HEK293 (cell line): ENCODE results near the gene GZF1.

Experiments
- CTCF ChIA-PET: fragments of 350-600 bp; formaldehyde crosslinking; extraction: SDS; loops from one replicate; lab custom pipeline; 2021; ENCODE audit warnings: antibody characterized with exemption; lab: Yijun Ruan, JAX
- POLR2A ChIA-PET: fragments of 300-600 bp; formaldehyde crosslinking; extraction: SDS; loops from one replicate; lab custom pipeline; 2020; ENCODE audit warnings: antibody characterized with exemption, inconsistent platforms; lab: Yijun Ruan, JAX
- H3K27ac ChIP-seq: fragments of 200-500 bp; sonication (Bioruptor generic); 2 replicates; pipeline ENCODE4 v1.5.1; 2014; ENCODE audit warnings: low read depth, low read length, control low read depth, inconsistent platforms; ENCODE audit errors: extremely low read depth
- H3K36me3 ChIP-seq, 2 experiments: fragments of 200-500 bp in 1 of 2; sonication (Bioruptor generic) in 1 of 2; 1 replicate in 1 of 2; 2 replicates in 1 of 2; pipeline ENCODE4 v1.5.1; 2014 to 2017; ENCODE audit warnings: inconsistent platforms in 2 of 2, low read length in 2 of 2; ENCODE audit not compliant: control insufficient read depth in 2 of 2, insufficient read depth in 1 of 2
- H3K4me1 ChIP-seq: fragments of 200-500 bp; sonication (Bioruptor generic); 2 replicates; pipeline ENCODE4 v1.5.1; 2014; ENCODE audit warnings: mild to moderate bottlenecking, low read length, inconsistent platforms; ENCODE audit not compliant: control insufficient read depth, insufficient read depth
- H3K4me3 ChIP-seq: 2 replicates; pipeline ENCODE4 v1.5.1; 2011; ENCODE audit warnings: low read depth, mild to moderate bottlenecking, control low read depth, low read length, moderate library complexity
- H3K9me3 ChIP-seq: fragments of 200-500 bp; sonication (Bioruptor generic); 2 replicates; pipeline ENCODE4 v1.5.1; 2014; ENCODE audit warnings: low read depth, low read length, inconsistent platforms; ENCODE audit not compliant: control insufficient read depth, insufficient read depth
- FEZF1 ChIP-seq: fragments of 450-650 bp; formaldehyde crosslinking; IDR thresholded peaks from 2 replicates; pipeline ENCODE4 v1.5.1; 2016; ENCODE audit warnings: missing biosample characterization, missing genetic modification characterization
- GLIS2 ChIP-seq: fragments of 450-650 bp; formaldehyde crosslinking; IDR thresholded peaks from 2 replicates; pipeline ENCODE4 v1.5.1; 2016; ENCODE audit warnings: missing biosample characterization, missing genetic modification characterization
- KLF1 ChIP-seq: fragments of 450-650 bp; formaldehyde crosslinking; IDR thresholded peaks from 2 replicates; pipeline ENCODE4 v1.5.1; 2016; ENCODE audit warnings: missing biosample characterization, missing genetic modification characterization
- OSR2 ChIP-seq: fragments of 450-650 bp; formaldehyde crosslinking; IDR thresholded peaks from 2 replicates; pipeline ENCODE4 v1.5.1; 2016; ENCODE audit warnings: missing biosample characterization, missing genetic modification characterization
- PRDM1 ChIP-seq: fragments of 450-650 bp; formaldehyde crosslinking; IDR thresholded peaks from 2 replicates; pipeline ENCODE4; 2016; ENCODE audit warnings: missing biosample characterization, missing genetic modification characterization
- SP7 ChIP-seq: fragments of 450-650 bp; formaldehyde crosslinking; IDR thresholded peaks from 2 replicates; pipeline ENCODE4 v1.5.1; 2016; ENCODE audit warnings: missing biosample characterization, missing genetic modification characterization
- YY1 ChIP-seq: fragments of 450-650 bp; formaldehyde crosslinking; IDR thresholded peaks from 2 replicates; pipeline ENCODE4 v1.5.1; 2018; ENCODE audit warnings: missing biosample characterization, missing genetic modification characterization
- ZBTB8A ChIP-seq: fragments of 450-650 bp; formaldehyde crosslinking; IDR thresholded peaks from 2 replicates; pipeline ENCODE4 v1.5.1; 2016; ENCODE audit warnings: missing biosample characterization, missing genetic modification characterization
- ZFHX2 ChIP-seq: fragments of 450-650 bp; formaldehyde crosslinking; conservative IDR thresholded peaks from 2 replicates; pipeline ENCODE4 v1.5.1; 2016; ENCODE audit warnings: missing biosample characterization, missing genetic modification characterization
- ZNF10 ChIP-seq: fragments of 450-650 bp; formaldehyde crosslinking; IDR thresholded peaks from 2 replicates; pipeline ENCODE4 v1.5.1; 2017; ENCODE audit warnings: missing biosample characterization, missing genetic modification characterization
- ZNF121 ChIP-seq: fragments of 450-650 bp; formaldehyde crosslinking; IDR thresholded peaks from 2 replicates; pipeline ENCODE4 v1.5.1; 2016; ENCODE audit warnings: missing biosample characterization, missing genetic modification characterization
- ZNF202 ChIP-seq: fragments of 450-650 bp; formaldehyde crosslinking; IDR thresholded peaks from 2 replicates; pipeline ENCODE4 v1.5.1; 2016; ENCODE audit warnings: missing biosample characterization, missing genetic modification characterization, borderline replicate concordance
- ZNF24 ChIP-seq: fragments of 450-650 bp; formaldehyde crosslinking; IDR thresholded peaks from 2 replicates; pipeline ENCODE4 v1.5.1; 2016; ENCODE audit warnings: missing biosample characterization, missing genetic modification characterization
- ZNF311 ChIP-seq: fragments of 450-650 bp; formaldehyde crosslinking; IDR thresholded peaks from 2 replicates; pipeline ENCODE4 v1.5.1; 2017; ENCODE audit warnings: missing biosample characterization, missing genetic modification characterization, borderline replicate concordance
- ZNF514 ChIP-seq: fragments of 450-650 bp; formaldehyde crosslinking; IDR thresholded peaks from 2 replicates; pipeline ENCODE4 v1.5.1; 2016; ENCODE audit warnings: missing biosample characterization, missing genetic modification characterization
- ZNF521 ChIP-seq: fragments of 450-650 bp; formaldehyde crosslinking; IDR thresholded peaks from 2 replicates; pipeline ENCODE4 v1.5.1; 2017; ENCODE audit warnings: missing biosample characterization, mild to moderate bottlenecking, missing genetic modification characterization
- ZNF548 ChIP-seq: fragments of 450-650 bp; formaldehyde crosslinking; IDR thresholded peaks from 2 replicates; pipeline ENCODE4 v1.5.1; 2016; ENCODE audit warnings: missing biosample characterization, missing genetic modification characterization
- ZNF555 ChIP-seq: fragments of 450-650 bp; formaldehyde crosslinking; conservative IDR thresholded peaks from 2 replicates; pipeline ENCODE4 v1.5.1; 2017; ENCODE audit warnings: missing biosample characterization, mild to moderate bottlenecking, missing genetic modification characterization, inconsistent platforms
- ZNF585B ChIP-seq: fragments of 450-650 bp; formaldehyde crosslinking; IDR thresholded peaks from 2 replicates; pipeline ENCODE4 v1.5.1; 2016; ENCODE audit warnings: missing biosample characterization, missing genetic modification characterization
- ZNF596 ChIP-seq: fragments of 450-650 bp; IDR thresholded peaks from 2 replicates; pipeline ENCODE4 v1.5.0; 2018; ENCODE audit warnings: missing biosample characterization, mild to moderate bottlenecking, missing genetic modification characterization, moderate library complexity
- ZNF621 ChIP-seq: fragments of 450-650 bp; formaldehyde crosslinking; IDR thresholded peaks from 2 replicates; pipeline ENCODE4 v1.5.1; 2017; ENCODE audit warnings: missing biosample characterization, missing genetic modification characterization
- ZNF623 ChIP-seq: fragments of 450-650 bp; formaldehyde crosslinking; IDR thresholded peaks from 2 replicates; pipeline ENCODE4 v1.5.1; 2016; ENCODE audit warnings: missing biosample characterization, missing genetic modification characterization
- ZNF626 ChIP-seq: fragments of 450-650 bp; sonication (Bioruptor Pico); formaldehyde crosslinking; IDR thresholded peaks from 2 replicates; pipeline ENCODE4 v1.5.1; 2018; ENCODE audit warnings: missing biosample characterization, missing genetic modification characterization, inconsistent platforms
- ZNF747 ChIP-seq: fragments of 450-650 bp; formaldehyde crosslinking; IDR thresholded peaks from 2 replicates; pipeline ENCODE4 v1.5.1; 2016; ENCODE audit warnings: missing biosample characterization, missing genetic modification characterization
- ZNF837 ChIP-seq: fragments of 450-650 bp; formaldehyde crosslinking; IDR thresholded peaks from 2 replicates; pipeline ENCODE4 v1.5.1; 2016; ENCODE audit warnings: missing biosample characterization, missing genetic modification characterization
- TF ChIP-seq, protein P1 (sequence below): fragments of 450-650 bp; formaldehyde crosslinking; IDR thresholded peaks from 2 replicates; pipeline ENCODE4 v1.5.1; 2017; ENCODE audit warnings: missing biosample characterization, mild to moderate bottlenecking, missing genetic modification characterization, moderate library complexity
- TF ChIP-seq, protein P2 (sequence below): fragments of 450-650 bp; formaldehyde crosslinking; conservative IDR thresholded peaks from 2 replicates; pipeline ENCODE4 v1.5.1; 2016; ENCODE audit warnings: low read depth, missing biosample characterization, missing genetic modification characterization
- TF ChIP-seq, protein P3 (sequence below): fragments of 450-650 bp; formaldehyde crosslinking; IDR thresholded peaks from 2 replicates; pipeline ENCODE4; 2016; ENCODE audit warnings: missing biosample characterization, missing genetic modification characterization
- TF ChIP-seq, protein P4 (sequence below): fragments of 450-650 bp; formaldehyde crosslinking; IDR thresholded peaks from 2 replicates; pipeline ENCODE4 v1.5.1; 2016; ENCODE audit warnings: missing biosample characterization, missing genetic modification characterization, low read depth

The GZF1 gene

DNA sequence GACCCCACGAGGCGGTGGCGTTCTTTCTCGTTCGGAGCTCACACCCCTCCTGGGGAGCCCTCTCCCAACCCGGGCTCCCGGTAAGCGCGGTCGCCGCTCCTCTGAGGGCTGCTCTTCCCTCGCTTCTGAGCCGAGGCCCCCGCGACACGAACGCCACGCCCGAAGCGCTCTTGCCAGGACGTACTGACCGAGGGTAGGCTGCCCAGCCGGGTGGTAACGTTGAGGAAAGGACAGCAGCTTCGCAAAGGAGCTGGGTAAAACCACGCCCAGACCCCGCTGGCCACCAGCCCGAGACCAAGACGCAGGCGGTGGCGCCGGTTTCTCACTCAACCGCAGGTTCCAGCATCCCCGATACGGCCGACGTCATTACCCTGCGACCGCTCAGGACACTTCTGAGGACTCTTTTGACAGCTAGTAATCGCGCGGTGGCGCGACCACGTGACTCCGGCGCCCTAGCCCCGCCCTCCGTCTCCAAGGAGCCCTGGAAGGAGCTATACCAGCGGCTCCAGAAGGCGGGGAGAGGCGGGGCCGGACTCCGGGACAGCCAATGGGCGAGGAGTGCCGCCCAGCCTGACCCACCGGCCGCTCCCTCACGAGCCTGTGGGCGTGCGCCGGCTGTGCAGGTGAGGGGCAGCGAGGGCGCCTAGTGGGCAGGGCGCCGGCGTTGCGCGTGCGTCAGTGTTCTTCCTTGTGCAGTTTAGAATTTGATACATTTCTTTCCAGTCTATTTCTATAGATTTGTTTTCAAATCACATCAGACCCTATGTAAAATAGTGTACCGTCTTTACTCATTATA lies 4.0 kb upstream of the GZF1 start:
- H3K9me3 ChIP-seq: no peaks in the 10 kb centered on the region
- H3K27ac ChIP-seq: peak overlapping the region; percentile 86
- peaks cover 0 to 31% of the 10 kb centered on the region in 2 experiments; a peak in 2 of 3 replicates for H3K36me3 ChIP-seq
- peak overlapping the region; percentile 76 for H3K4me3 ChIP-seq
- POLR2A ChIA-PET: interaction anchor here (0.8 to 2.8 kb wide), 10 partner anchors 8 to 298 kb away, joined by 3 to 30 read pairs (median 4); partner anchors contain the start of genes NAPB and NXT1
- peaks cover 7% of the 10 kb centered on the region; the same call in 1 of the 2 replicates for H3K4me1 ChIP-seq
- CTCF ChIA-PET: interaction anchor here (1.2 kb wide), 1 partner anchor 8 kb away, joined by 7 read pairs; no protein-coding TSS in a partner anchor
- TF ChIP-seq ZNF311 (tag by site-specific recombination) (no peak), ZNF555 (no peak), ZNF548 (tag by site-specific recombination) (no peak), GLIS2 (tag by site-specific recombination) (peak; percentile 80), ZNF621 (tag by site-specific recombination) (no peak), ZNF623 (tag by site-specific recombination) (no peak), ZNF585B (tag by site-specific recombination) (no peak), ZNF837 (tag by site-specific recombination) (no peak), ZNF747 (tag by site-specific recombination) (no peak), ZFHX2 (tag by site-specific recombination) (peak; percentile 77), ZNF24 (tag by site-specific recombination) (0 out of 2 replicates have a peak, but pooled peaks have one; percentile 59), ZNF596 (tag by site-specific recombination) (no peak), ZNF121 (tag by site-specific recombination) (no peak), OSR2 (tag by site-specific recombination) (no peak), ZNF10 (tag by site-specific recombination) (peak; percentile 50; the same call in 1 of the 2 replicates), FEZF1 (tag by site-specific recombination) (no peak), YY1 (no peak), KLF1 (peak; percentile 31), ZNF626 (tag by site-specific recombination) (no peak), ZNF514 (tag by site-specific recombination) (no peak), ZBTB8A (tag by site-specific recombination) (peak; percentile 97), ZNF202 (no peak), ZNF521 (no peak), PRDM1 (no peak), SP7 (tag by site-specific recombination) (peak; percentile 71)
- TF ChIP-seq, protein P1, sequence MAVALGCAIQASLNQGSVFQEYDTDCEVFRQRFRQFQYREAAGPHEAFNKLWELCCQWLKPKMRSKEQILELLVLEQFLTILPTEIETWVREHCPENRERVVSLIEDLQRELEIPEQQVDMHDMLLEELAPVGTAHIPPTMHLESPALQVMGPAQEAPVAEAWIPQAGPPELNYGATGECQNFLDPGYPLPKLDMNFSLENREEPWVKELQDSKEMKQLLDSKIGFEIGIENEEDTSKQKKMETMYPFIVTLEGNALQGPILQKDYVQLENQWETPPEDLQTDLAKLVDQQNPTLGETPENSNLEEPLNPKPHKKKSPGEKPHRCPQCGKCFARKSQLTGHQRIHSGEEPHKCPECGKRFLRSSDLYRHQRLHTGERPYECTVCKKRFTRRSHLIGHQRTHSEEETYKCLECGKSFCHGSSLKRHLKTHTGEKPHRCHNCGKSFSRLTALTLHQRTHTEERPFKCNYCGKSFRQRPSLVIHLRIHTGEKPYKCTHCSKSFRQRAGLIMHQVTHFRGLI (tag by site-specific recombination): peak; percentile 67
- TF ChIP-seq, protein P2, sequence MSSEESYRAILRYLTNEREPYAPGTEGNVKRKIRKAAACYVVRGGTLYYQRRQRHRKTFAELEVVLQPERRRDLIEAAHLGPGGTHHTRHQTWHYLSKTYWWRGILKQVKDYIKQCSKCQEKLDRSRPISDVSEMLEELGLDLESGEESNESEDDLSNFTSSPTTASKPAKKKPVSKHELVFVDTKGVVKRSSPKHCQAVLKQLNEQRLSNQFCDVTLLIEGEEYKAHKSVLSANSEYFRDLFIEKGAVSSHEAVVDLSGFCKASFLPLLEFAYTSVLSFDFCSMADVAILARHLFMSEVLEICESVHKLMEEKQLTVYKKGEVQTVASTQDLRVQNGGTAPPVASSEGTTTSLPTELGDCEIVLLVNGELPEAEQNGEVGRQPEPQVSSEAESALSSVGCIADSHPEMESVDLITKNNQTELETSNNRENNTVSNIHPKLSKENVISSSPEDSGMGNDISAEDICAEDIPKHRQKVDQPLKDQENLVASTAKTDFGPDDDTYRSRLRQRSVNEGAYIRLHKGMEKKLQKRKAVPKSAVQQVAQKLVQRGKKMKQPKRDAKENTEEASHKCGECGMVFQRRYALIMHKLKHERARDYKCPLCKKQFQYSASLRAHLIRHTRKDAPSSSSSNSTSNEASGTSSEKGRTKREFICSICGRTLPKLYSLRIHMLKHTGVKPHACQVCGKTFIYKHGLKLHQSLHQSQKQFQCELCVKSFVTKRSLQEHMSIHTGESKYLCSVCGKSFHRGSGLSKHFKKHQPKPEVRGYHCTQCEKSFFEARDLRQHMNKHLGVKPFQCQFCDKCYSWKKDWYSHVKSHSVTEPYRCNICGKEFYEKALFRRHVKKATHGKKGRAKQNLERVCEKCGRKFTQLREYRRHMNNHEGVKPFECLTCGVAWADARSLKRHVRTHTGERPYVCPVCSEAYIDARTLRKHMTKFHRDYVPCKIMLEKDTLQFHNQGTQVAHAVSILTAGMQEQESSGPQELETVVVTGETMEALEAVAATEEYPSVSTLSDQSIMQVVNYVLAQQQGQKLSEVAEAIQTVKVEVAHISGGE (tag by site-specific recombination): 0 out of 2 replicates have a peak, but pooled peaks have one; percentile 7
- TF ChIP-seq, protein P3, sequence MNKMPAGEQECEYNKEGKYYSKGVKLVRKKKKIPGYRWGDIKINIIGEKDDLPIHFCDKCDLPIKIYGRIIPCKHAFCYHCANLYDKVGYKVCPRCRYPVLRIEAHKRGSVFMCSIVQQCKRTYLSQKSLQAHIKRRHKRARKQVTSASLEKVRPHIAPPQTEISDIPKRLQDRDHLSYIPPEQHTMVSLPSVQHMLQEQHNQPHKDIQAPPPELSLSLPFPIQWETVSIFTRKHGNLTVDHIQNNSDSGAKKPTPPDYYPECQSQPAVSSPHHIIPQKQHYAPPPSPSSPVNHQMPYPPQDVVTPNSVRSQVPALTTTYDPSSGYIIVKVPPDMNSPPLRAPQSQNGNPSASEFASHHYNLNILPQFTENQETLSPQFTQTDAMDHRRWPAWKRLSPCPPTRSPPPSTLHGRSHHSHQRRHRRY: no peak
- TF ChIP-seq, protein P4, sequence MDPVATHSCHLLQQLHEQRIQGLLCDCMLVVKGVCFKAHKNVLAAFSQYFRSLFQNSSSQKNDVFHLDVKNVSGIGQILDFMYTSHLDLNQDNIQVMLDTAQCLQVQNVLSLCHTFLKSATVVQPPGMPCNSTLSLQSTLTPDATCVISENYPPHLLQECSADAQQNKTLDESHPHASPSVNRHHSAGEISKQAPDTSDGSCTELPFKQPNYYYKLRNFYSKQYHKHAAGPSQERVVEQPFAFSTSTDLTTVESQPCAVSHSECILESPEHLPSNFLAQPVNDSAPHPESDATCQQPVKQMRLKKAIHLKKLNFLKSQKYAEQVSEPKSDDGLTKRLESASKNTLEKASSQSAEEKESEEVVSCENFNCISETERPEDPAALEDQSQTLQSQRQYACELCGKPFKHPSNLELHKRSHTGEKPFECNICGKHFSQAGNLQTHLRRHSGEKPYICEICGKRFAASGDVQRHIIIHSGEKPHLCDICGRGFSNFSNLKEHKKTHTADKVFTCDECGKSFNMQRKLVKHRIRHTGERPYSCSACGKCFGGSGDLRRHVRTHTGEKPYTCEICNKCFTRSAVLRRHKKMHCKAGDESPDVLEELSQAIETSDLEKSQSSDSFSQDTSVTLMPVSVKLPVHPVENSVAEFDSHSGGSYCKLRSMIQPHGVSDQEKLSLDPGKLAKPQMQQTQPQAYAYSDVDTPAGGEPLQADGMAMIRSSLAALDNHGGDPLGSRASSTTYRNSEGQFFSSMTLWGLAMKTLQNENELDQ: no peak
